Body of pancreas (tissue), 4 donors: ENCODE results near the gene TNS4. TPM values are rescaled to one million over a fixed set of nuclear protein-coding genes. Genes with fewer than 3 reads are reported as not detected.

Source experiments
- ATAC-seq: fragments of 150-250 bp; one replicate; pipeline ENCODE4 v1.9.1; 2016
- DNase-seq, 4 donors: peaks; one replicate each; pipeline ENCODE4 v3.0.0-alpha.2; 2019
- H3K27ac ChIP-seq, 4 donors: fragments of 200-600 bp; sonication (generic); 1 replicate in 3 of 4; 2 replicates in 1 of 4; pipeline versions ENCODE4 v1.5.1 to v1.6.1; 2016 to 2019; ENCODE audit warnings: mild to moderate bottlenecking in 1 of 4, mixed read lengths in 1 of 4, moderate library complexity in 1 of 4
- H3K27me3 ChIP-seq, 2 donors: fragments of 200-600 bp; sonication (generic); one replicate each; pipeline ENCODE4 v1.6.0; 2016; ENCODE audit warnings: mild to moderate bottlenecking in 1 of 2
- H3K36me3 ChIP-seq, 2 donors: fragments of 200-600 bp; sonication (generic); replicated peaks in 1 of 2; 2 replicates each; pipeline ENCODE4 v1.5.1; 2016; ENCODE audit warnings: low read depth in 2 of 2; ENCODE audit not compliant: insufficient read depth in 1 of 2
- H3K4me1 ChIP-seq: fragments of 200-600 bp; sonication (generic); one replicate; pipeline ENCODE4 v1.6.0; 2016
- H3K4me3 ChIP-seq, 2 donors: fragments of 200-600 bp; sonication (generic); 1 replicate in 1 of 2; 2 replicates in 1 of 2; pipeline ENCODE4 v1.5.1; 2016 to 2019
- H3K9me3 ChIP-seq, 3 donors: fragments of 200-600 bp; sonication (generic); 1 replicate in 2 of 3; 2 replicates in 1 of 3; pipeline ENCODE4 v1.5.1; 2016
- POLR2A ChIP-seq, 3 donors: fragments of 450-650 bp; IDR thresholded peaks; one replicate each; pipeline ENCODE4 v1.6.1; 2016; ENCODE audit warnings: antibody characterized with exemption in 3 of 3, mild to moderate bottlenecking in 2 of 3
- WGBS, 2 donors: methylation state at CpG; one replicate each; pipeline ENCODE4 v1.1.5; 2017; 5-methylcytosine and 5-hydroxymethylcytosine counted together
- intact Hi-C: fragments of 100-400 bp; cut with DNase I; formaldehyde crosslinking; loops from one replicate; pipeline ENCODE4 v1.15.1; 2023
- total RNA-seq, 2 donors: library from RNA; depleted of rRNA; stranded (reverse); fragments of >200 nt; gene quantifications; one replicate each; pipeline ENCODE4 v1.1.0, GENCODE V29; 2016
- TF ChIP-seq, protein P1 (sequence below), 7 experiments: fragments of 450-650 bp in 4 of 7; fragments of 200-600 bp in 3 of 7; sonication (generic) in 3 of 7; IDR thresholded peaks; one replicate each; pipeline ENCODE4 v1.5.1; 2016 to 2019; ENCODE audit warnings: antibody characterized with exemption in 7 of 7

TNS4 gene
- total RNA-seq, 2 donors from 2014 or later: not detected

GRCh38 chr17:40531051-40531991 lies 29.9 kb upstream of the TNS4 start:
- no peaks in the 10 kb centered on the region for H3K36me3 ChIP-seq
- TF ChIP-seq, protein P1, sequence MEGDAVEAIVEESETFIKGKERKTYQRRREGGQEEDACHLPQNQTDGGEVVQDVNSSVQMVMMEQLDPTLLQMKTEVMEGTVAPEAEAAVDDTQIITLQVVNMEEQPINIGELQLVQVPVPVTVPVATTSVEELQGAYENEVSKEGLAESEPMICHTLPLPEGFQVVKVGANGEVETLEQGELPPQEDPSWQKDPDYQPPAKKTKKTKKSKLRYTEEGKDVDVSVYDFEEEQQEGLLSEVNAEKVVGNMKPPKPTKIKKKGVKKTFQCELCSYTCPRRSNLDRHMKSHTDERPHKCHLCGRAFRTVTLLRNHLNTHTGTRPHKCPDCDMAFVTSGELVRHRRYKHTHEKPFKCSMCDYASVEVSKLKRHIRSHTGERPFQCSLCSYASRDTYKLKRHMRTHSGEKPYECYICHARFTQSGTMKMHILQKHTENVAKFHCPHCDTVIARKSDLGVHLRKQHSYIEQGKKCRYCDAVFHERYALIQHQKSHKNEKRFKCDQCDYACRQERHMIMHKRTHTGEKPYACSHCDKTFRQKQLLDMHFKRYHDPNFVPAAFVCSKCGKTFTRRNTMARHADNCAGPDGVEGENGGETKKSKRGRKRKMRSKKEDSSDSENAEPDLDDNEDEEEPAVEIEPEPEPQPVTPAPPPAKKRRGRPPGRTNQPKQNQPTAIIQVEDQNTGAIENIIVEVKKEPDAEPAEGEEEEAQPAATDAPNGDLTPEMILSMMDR (IDR thresholded peaks at IDR 0.05): no peak
- TF ChIP-seq POLR2A (IDR thresholded peaks at IDR 0.05): no peak
- DNase-seq: no peak
- no peaks in the 10 kb centered on the region for H3K27me3 ChIP-seq
- ATAC-seq: no peak
- 83 to 89% methylated on average over 14 to 15 of the region's 15 CpGs for WGBS, 2 donors
- H3K9me3 ChIP-seq: no peaks in the 10 kb centered on the region
- intact Hi-C loops: loop anchor here (10.0 kb wide), 1 partner anchor 87 kb away; the partner anchor contains the start of gene IGFBP4
- H3K4me3 ChIP-seq: no peak overlapping the region
- no peak overlapping the region for H3K27ac ChIP-seq
- H3K4me1 ChIP-seq: peaks cover 2% of the 10 kb centered on the region

- no peak for TF ChIP-seq POLR2A (IDR thresholded peaks at IDR 0.05)
- TF ChIP-seq, protein P1 (IDR thresholded peaks at IDR 0.05): no peak
- ATAC-seq (no peak), DNase-seq (no peak)
- H3K4me3 ChIP-seq: no peak overlapping the region
- no peaks in the 10 kb centered on the region for H3K9me3 ChIP-seq
- no peak overlapping the region for H3K27ac ChIP-seq
- 73 to 89% methylated on average over 5 of the region's 5 CpGs for WGBS, 2 donors
- no peaks in the 10 kb centered on the region for H3K36me3 ChIP-seq
- no peaks in the 10 kb centered on the region for H3K27me3 ChIP-seq
- no peaks in the 10 kb centered on the region for H3K4me1 ChIP-seq
- intact Hi-C loops: loop anchor here (10.0 kb wide), 1 partner anchor 86 kb away; the partner anchor contains the start of gene IGFBP4
Measured at GRCh38 chr17:40530531-40530994, 29.1 kb upstream of the TNS4 start.

GRCh38 chr17:40529991-40530390 lies 28.6 kb upstream of the TNS4 start:
- 89 to 96% methylated on average over 2 of the region's 2 CpGs for WGBS, 2 donors
- DNase-seq: no peak
- Histone ChIP-seq H3K9me3 (no peaks in the 10 kb centered on the region), H3K4me3 (no peak overlapping the region), H3K36me3 (no peaks in the 10 kb centered on the region), H3K27me3 (no peaks in the 10 kb centered on the region), H3K4me1 (no peaks in the 10 kb centered on the region), H3K27ac (no peak overlapping the region)
- no peak for ATAC-seq
- intact Hi-C loops: loop anchor here (5.0 to 10.0 kb wide), 2 partner anchors 85 to 168 kb away; partner anchors contain the start of genes GJD3 and IGFBP4
- TF ChIP-seq, protein P1 (IDR thresholded peaks at IDR 0.05): no peak
- TF ChIP-seq POLR2A (IDR thresholded peaks at IDR 0.05): no peak

DNA sequence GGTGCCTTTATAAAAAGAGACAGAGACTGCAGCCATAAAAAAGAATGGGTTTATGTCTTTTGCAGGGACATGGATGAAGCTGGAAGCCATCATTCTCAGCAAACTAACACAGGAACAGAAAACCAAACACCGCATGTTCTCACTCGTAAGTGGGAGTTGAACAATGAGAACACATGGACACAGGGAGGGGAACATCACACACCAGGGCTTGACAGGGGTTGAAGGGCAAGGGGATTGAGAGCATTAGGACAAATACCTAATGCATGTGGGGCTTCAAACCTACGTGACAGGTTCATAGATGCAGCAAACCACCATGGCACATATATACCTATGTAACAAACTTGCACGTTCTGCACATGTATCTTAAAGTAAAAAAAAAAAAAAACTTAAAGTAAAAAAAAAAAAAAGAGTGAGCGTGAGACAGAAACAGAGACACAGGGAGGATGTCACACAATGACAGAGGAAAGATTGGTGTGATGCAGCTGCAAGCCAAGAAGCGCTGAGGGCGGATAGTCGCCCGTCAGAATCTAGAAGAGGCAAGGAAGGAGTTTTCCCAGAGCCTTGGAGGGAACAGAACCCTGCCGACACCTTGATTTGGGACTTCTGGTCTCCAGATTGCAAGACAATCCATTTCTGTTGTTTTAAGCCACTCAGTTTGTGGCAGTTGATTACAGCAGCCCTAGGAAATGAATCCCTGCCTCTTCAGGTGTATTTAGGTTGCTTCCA lies 27.4 kb upstream of the TNS4 start:
- intact Hi-C loops: loop anchor here (5.0 kb wide), 1 partner anchor 167 kb away; the partner anchor contains the start of gene GJD3
- TF ChIP-seq POLR2A (IDR thresholded peaks at IDR 0.05): no peak
- TF ChIP-seq, protein P1 (IDR thresholded peaks at IDR 0.05): no peak
- no peaks in the 10 kb centered on the region for H3K27me3 ChIP-seq
- H3K4me1 ChIP-seq: no peaks in the 10 kb centered on the region
- H3K36me3 ChIP-seq: no peaks in the 10 kb centered on the region
- ATAC-seq: no peak
- WGBS, 2 donors: 75 to 80% methylated on average over 10 of the region's 10 CpGs
- DNase-seq: no peak
- no peak overlapping the region for H3K27ac ChIP-seq
- H3K4me3 ChIP-seq: no peak overlapping the region
- H3K9me3 ChIP-seq: no peaks in the 10 kb centered on the region
